ENCODE measurements around the gene UBE2D2.

GRCh38 chr5:139566611-139567010, 5.5 kb downstream of the UBE2D2 start:
- TF ChIP-seq POLR2AphosphoS5 (IDR thresholded peaks at IDR 0.05; ENCODE audit: borderline replicate concordance, low read depth, low read length) (no peak), EZH2 (IDR thresholded peaks at IDR 0.05) (no peak), FOXP2 (optimal IDR thresholded peaks at IDR 0.05; ENCODE audit: control extremely low read depth, extremely low read length, insufficient read depth) (no peak)

Measured in SK-N-MC (cell line).